CD4-positive, alpha-beta T cell (primary cell): Measurements from ENCODE around the gene CELA3B. TPM values are rescaled to one million over a fixed set of nuclear protein-coding genes. Genes with fewer than 3 reads are reported as not detected.

ENCODE experiments used
- ATAC-seq: fragments of 200-7000 bp; cut with Tn5 transposase; one replicate; pipeline ENCODE4 v1.10.0; 2022; ENCODE audit warnings: mild to moderate bottlenecking; ENCODE audit not compliant: poor library complexity
- CTCF ChIA-PET: fragments of 350-600 bp; sonication (Branson Sonifier 250); formaldehyde crosslinking; loops from one replicate; lab custom pipeline; 2021; ENCODE audit warnings: antibody characterized with exemption, inconsistent platforms; lab: Charles Lee
- POLR2A ChIA-PET: fragments of 350-600 bp; sonication (Branson Sonifier 250); formaldehyde crosslinking; loops from one replicate; lab custom pipeline; 2021; ENCODE audit warnings: antibody characterized with exemption, inconsistent platforms; lab: Charles Lee
- DNase-seq, 14 experiments: peaks; one replicate each; pipeline ENCODE4 v3.0.0-alpha.2; 2013 to 2020; ENCODE audit warnings: mixed read lengths in 2 of 14
- H3K27ac ChIP-seq, 2 donors: one replicate each; pipeline versions ENCODE4 v1.5.1 to v1.7.0; 2013; ENCODE audit warnings: low read length in 2 of 2, low read depth in 1 of 2, mild to moderate bottlenecking in 1 of 2
- H3K27me3 ChIP-seq, 2 experiments: 1 replicate in 1 of 2; 2 replicates in 1 of 2; pipeline versions ENCODE4 v1.6.1 to v1.7.0; 2013; ENCODE audit warnings: low read length in 2 of 2, control low read depth in 1 of 2, mild to moderate bottlenecking in 1 of 2, moderate library complexity in 1 of 2; ENCODE audit not compliant: insufficient read depth in 2 of 2, control insufficient read depth in 1 of 2
- H3K36me3 ChIP-seq: one replicate; pipeline ENCODE4 v1.6.1; 2013; ENCODE audit warnings: low read length, control low read depth; ENCODE audit not compliant: insufficient read depth
- H3K4me1 ChIP-seq: one replicate; pipeline ENCODE4 v1.6.1; 2013; ENCODE audit warnings: low read length, control low read depth; ENCODE audit not compliant: insufficient read depth
- H3K4me3 ChIP-seq: one replicate; pipeline ENCODE4 v1.5.1; 2013; ENCODE audit warnings: mild to moderate bottlenecking, low read length, moderate library complexity
- H3K9me3 ChIP-seq, 2 experiments: 1 replicate in 1 of 2; 2 replicates in 1 of 2; pipeline versions ENCODE4 v1.6.1 to v1.7.0; 2013; ENCODE audit warnings: low read length in 2 of 2, mild to moderate bottlenecking in 2 of 2, control low read depth in 1 of 2, moderate library complexity in 1 of 2; ENCODE audit not compliant: control insufficient read depth in 1 of 2, insufficient read depth in 1 of 2
- H3K27ac Mint-ChIP-seq: one replicate; pipeline ENCODE4 v1.8.0; 2020; ENCODE audit warnings: mixed read lengths
- H3K27me3 Mint-ChIP-seq: one replicate; pipeline ENCODE4 v1.8.0; 2021; ENCODE audit warnings: mixed read lengths
- H3K36me3 Mint-ChIP-seq: one replicate; pipeline ENCODE4 v1.8.0; 2021; ENCODE audit warnings: low read depth, mixed read lengths
- H3K4me1 Mint-ChIP-seq: one replicate; pipeline ENCODE4 v1.8.0; 2021; ENCODE audit warnings: low read depth, mixed read lengths
- H3K4me3 Mint-ChIP-seq: one replicate; pipeline ENCODE4 v1.8.0; 2020; ENCODE audit warnings: mild to moderate bottlenecking, mixed read lengths
- H3K9me3 Mint-ChIP-seq: one replicate; pipeline ENCODE4 v1.8.0; 2020; ENCODE audit warnings: mixed read lengths
- intact Hi-C, 2 experiments: fragments of 100-400 bp; cut with DNase I in 1 of 2; cut with micrococcal nuclease in 1 of 2; formaldehyde crosslinking; loops; one replicate each; pipeline versions ENCODE4 v1.15.1 to v1.9.0; 2023 to 2025; cut with DNase I, micrococcal nuclease
- total RNA-seq, 174 experiments: library from RNA in 2 of 174; stranded (reverse) in 2 of 174; gene quantifications; one replicate each; pipeline ENCODE4 v1.2.3 and lab custom pipeline; 2021 to 2026
- TF ChIP-seq, protein P1 (sequence below): fragments of 200-600 bp; IDR thresholded peaks from one replicate; pipeline ENCODE4 v1.8.0; 2022; ENCODE audit warnings: antibody characterized with exemption, mild to moderate bottlenecking

Gene CELA3B
- total RNA-seq, 2 experiments from 2014 or later, result not detected

DNA sequence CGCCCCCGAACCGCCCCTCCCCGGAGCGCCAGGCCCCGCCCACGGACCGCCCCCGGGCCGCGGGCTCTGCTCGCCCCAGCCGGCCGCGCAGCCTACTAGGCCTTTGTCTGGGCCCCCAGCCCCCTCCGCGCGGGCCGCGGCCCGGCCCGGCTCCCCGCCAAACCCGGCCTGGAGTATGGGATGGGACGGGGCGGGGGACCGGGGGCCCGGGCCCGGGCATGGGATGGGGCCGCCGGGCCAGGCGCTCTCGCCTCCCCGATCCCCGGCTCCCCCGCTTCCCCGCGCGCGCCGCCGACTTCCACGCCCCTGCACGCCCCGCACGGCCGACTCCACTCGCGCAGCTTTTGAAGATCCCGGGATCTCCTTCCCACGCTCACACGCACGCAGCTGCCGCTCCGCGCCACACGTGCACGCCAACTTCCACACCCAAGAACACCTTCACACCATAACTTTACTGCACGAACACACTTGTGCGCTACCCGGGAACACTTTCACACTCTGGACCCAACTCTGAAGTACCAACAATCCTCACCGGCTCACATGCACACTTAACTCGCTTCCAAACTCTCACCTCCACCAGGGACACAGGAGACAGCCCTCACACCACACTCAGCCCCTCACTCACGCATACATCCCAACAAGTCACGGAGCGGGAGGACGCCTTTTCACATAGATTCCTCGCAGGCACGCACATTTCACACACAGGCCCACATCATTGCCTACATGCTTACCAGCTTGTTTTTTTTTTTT, 39.3 kb upstream of the CELA3B start:
- Histone ChIP-seq H3K36me3 (no peaks in the 10 kb centered on the region), H3K4me1 (peaks cover 25% of the 10 kb centered on the region), H3K9me3 (no peaks in the 10 kb centered on the region), H3K4me3 (peak overlapping the region; percentile 55), H3K27me3 (no peaks in the 10 kb centered on the region), H3K27ac (no peak overlapping the region)
- ChIA-PET POLR2A (interaction anchor here (2.0 kb wide), 1 partner anchor 20 kb away, joined by 5 read pairs; no protein-coding TSS in a partner anchor), CTCF (no interaction called here)
- Mint-ChIP-seq H3K4me1 (peaks cover 27% of the 10 kb centered on the region), H3K36me3 (no peaks in the 10 kb centered on the region), H3K4me3 (peak overlapping the region; percentile 90), H3K27ac (peak overlapping the region; percentile 48), H3K27me3 (no peaks in the 10 kb centered on the region), H3K9me3 (no peaks in the 10 kb centered on the region)
- peak; percentile 35 to 84 (median 64) for DNase-seq
- intact Hi-C loops, result loop anchor here in 1 of 2 experiments (5.0 kb wide), 2 partner anchors 155 to 1150 kb away; partner anchors contain the start of genes HP1BP3 and USP48
- peak; percentile 82 for ATAC-seq
- TF ChIP-seq, protein P1, sequence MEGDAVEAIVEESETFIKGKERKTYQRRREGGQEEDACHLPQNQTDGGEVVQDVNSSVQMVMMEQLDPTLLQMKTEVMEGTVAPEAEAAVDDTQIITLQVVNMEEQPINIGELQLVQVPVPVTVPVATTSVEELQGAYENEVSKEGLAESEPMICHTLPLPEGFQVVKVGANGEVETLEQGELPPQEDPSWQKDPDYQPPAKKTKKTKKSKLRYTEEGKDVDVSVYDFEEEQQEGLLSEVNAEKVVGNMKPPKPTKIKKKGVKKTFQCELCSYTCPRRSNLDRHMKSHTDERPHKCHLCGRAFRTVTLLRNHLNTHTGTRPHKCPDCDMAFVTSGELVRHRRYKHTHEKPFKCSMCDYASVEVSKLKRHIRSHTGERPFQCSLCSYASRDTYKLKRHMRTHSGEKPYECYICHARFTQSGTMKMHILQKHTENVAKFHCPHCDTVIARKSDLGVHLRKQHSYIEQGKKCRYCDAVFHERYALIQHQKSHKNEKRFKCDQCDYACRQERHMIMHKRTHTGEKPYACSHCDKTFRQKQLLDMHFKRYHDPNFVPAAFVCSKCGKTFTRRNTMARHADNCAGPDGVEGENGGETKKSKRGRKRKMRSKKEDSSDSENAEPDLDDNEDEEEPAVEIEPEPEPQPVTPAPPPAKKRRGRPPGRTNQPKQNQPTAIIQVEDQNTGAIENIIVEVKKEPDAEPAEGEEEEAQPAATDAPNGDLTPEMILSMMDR, result no peak

DNA sequence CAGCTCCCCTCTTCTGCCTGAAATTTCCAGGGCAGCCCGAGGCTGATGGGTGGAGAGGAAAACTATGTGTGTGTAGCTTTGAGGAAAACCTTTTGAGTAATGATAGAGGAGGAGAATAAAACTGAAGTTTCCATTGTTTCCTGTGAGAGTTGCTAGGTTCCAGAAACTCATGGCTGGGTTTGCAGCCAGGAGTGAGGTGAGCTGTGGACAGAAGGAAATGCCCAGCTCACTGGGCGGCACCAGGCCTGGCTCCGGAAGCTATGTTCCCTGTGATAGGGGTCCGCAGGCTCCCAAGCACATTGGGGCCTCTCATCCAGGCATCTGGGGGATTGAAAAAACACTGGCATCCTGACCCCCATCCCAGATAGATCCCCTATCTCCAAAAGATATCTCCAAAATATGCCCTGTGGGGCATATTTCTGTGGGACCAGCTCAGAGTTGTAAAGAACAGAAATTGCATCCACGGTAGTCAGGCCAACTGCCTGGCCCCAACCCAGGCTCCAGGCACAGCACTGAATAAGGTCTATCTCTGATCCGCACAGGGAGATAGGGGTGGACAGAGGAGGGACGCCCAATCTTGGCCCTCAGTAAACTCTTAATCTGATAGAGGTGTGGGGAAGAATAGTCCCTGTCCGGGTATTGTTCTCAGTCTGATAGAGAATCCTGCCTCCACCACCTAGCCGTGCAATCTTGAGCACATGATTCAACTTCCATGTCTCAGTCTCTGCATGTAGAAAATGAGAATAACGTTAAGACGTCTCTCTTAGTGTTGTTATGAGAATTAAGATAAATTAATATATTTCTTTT, 37.9 kb upstream of the CELA3B start:
- CTCF ChIA-PET, result no interaction called here

More for the DNA sequence above, 37.9 kb upstream of the CELA3B start:
- DNase-seq (no peak), ATAC-seq (no peak)
- POLR2A ChIA-PET, result no interaction called here
- Histone ChIP-seq H3K9me3 (no peaks in the 10 kb centered on the region), H3K36me3 (no peaks in the 10 kb centered on the region), H3K4me3 (no peak overlapping the region), H3K4me1 (peaks cover 19% of the 10 kb centered on the region), H3K27ac (no peak overlapping the region), H3K27me3 (no peaks in the 10 kb centered on the region)
- H3K4me3 Mint-ChIP-seq, result peak overlapping the region; percentile 90
- no peaks in the 10 kb centered on the region for H3K36me3 Mint-ChIP-seq
- H3K27me3 Mint-ChIP-seq, result no peaks in the 10 kb centered on the region
- TF ChIP-seq, protein P1, result no peak
- peaks cover 23% of the 10 kb centered on the region for H3K4me1 Mint-ChIP-seq
- intact Hi-C loops, result loop anchor here in 1 of 2 experiments (5.0 kb wide), 2 partner anchors 157 to 1152 kb away; partner anchors contain the start of genes HP1BP3 and USP48
- no peaks in the 10 kb centered on the region for H3K9me3 Mint-ChIP-seq
- peak overlapping the region; percentile 20 for H3K27ac Mint-ChIP-seq
